ENCODE data around the gene CLDN15. TPM values are rescaled to one million over a fixed set of nuclear protein-coding genes. Genes with fewer than 3 reads are reported as not detected.

Gene CLDN15
- total RNA-seq, 5 donors from 2014 or later (not counting 1 experiment from before 2014, with no cell fraction given), result 23.1 to 47.7 (median 44.8) TPM

DNA sequence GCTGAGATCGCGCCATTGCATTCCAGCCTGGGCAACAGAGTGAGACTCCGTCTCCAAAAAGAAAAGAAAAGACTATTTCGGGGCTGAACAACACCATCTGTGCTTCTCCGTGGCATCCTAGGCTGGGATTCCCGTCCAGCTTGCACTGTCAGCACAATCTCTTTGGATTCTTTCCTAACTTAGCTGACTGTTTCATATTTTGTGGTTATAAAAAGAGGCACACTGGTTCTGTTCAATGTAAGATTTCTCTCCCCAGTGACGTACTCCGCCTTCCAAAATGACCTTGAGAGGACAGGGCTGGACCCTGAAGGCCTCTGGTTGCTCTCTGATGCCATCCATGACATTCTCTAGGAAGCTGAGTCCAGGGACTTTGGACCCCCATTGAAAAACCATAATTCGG, 10.9 kb downstream of the CLDN15 start:
- WGBS (ENCODE audit: insufficient coverage), result 96% methylated on average over 5 of the region's 9 CpGs
- peaks cover 25 to 42% of the 10 kb centered on the region in 2 donors for H3K36me3 ChIP-seq (ENCODE audit: control insufficient read depth in 2 of 2, extremely low read depth in 1 of 2, insufficient read depth in 1 of 2, low read length in 1 of 2)

DNA sequence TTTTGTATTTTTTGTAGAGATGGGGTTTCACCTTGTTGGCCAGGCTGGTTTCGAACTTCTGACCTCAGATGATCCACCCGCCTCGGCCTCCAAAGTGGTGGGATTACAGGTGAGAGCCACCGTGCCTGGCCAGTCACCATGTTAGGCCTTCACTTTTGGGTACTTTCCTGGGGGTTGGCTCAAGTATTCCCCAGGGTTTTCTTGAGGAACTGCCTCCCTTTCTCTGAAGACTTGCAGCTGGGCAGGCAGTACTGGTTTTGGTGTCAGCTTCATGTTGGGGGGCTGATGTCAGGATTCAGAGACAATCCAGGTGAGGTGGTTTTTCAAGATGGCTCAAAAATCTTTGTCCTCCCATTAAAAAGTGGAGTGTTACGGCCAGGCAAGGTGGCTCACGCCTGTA, 12.0 kb downstream of the CLDN15 start:
- H3K27ac Mint-ChIP-seq, result no peak overlapping the region
- H3K9me3 Mint-ChIP-seq, result no peaks in the 10 kb centered on the region
- no peak overlapping the region for H3K4me3 ChIP-seq (ENCODE audit: control insufficient read depth in 1 of 2, extremely low read depth in 1 of 2, low read length in 1 of 2)
- H3K4me3 Mint-ChIP-seq, result no peak overlapping the region
- H3K27ac ChIP-seq (ENCODE audit: low read length), result no peak overlapping the region
- peaks cover 34% of the 10 kb centered on the region for H3K36me3 Mint-ChIP-seq
- H3K4me1 ChIP-seq (ENCODE audit: control insufficient read depth in 1 of 2, extremely low read depth in 1 of 2, insufficient read depth in 2 of 2, low read length in 2 of 2), result peaks cover 0 to 13% of the 10 kb centered on the region in 2 experiments
- H3K9me3 ChIP-seq, result no peaks in the 10 kb centered on the region
- ATAC-seq (replicated peaks in 1 of 4), result no peak
- ChIA-PET POLR2A (no interaction called here), CTCF (interaction anchor here in 1 of 2 donors (1.7 kb wide), 1 partner anchor 8 kb away, joined by 5 read pairs; the partner anchor contains the start of gene PLOD3)
- no peak for DNase-seq
- WGBS (ENCODE audit: insufficient coverage), result 95% methylated on average over 4 of the region's 6 CpGs
- H3K4me1 Mint-ChIP-seq, result peaks cover 15 to 17% (median 15%) of the 10 kb centered on the region in 3 donors
- no peaks in the 10 kb centered on the region for H3K27me3 Mint-ChIP-seq
- no peaks in the 10 kb centered on the region for H3K27me3 ChIP-seq (replicated peaks in 1 of 2; ENCODE audit: control insufficient read depth in 2 of 2, extremely low read depth in 1 of 2, insufficient read depth in 2 of 2, low read length in 1 of 2)
- peaks cover 21 to 45% of the 10 kb centered on the region in 2 donors for H3K36me3 ChIP-seq (ENCODE audit: control insufficient read depth in 2 of 2, extremely low read depth in 1 of 2, insufficient read depth in 1 of 2, low read length in 1 of 2)

More for the DNA sequence above, 10.9 kb downstream of the CLDN15 start:
- DNase-seq, result no peak
- Histone ChIP-seq H3K27ac (ENCODE audit: low read length) (no peak overlapping the region), H3K4me1 (ENCODE audit: control insufficient read depth in 1 of 2, extremely low read depth in 1 of 2, insufficient read depth in 2 of 2, low read length in 2 of 2) (peaks cover 0 to 2% of the 10 kb centered on the region in 2 experiments), H3K9me3 (no peaks in the 10 kb centered on the region), H3K27me3 (replicated peaks in 1 of 2; ENCODE audit: control insufficient read depth in 2 of 2, extremely low read depth in 1 of 2, insufficient read depth in 2 of 2, low read length in 1 of 2) (no peaks in the 10 kb centered on the region), H3K4me3 (ENCODE audit: control insufficient read depth in 1 of 2, extremely low read depth in 1 of 2, low read length in 1 of 2) (no peak overlapping the region)
- no peaks in the 10 kb centered on the region for H3K9me3 Mint-ChIP-seq
- H3K27ac Mint-ChIP-seq, result no peak overlapping the region
- peaks cover 6 to 12% (median 11%) of the 10 kb centered on the region in 3 donors for H3K4me1 Mint-ChIP-seq
- no peaks in the 10 kb centered on the region for H3K27me3 Mint-ChIP-seq
- ChIA-PET CTCF (interaction anchor here in 1 of 2 donors (1.7 kb wide), 1 partner anchor 9 kb away, joined by 5 read pairs; the partner anchor contains the start of gene PLOD3), POLR2A (no interaction called here)
- H3K36me3 Mint-ChIP-seq, result peaks cover 32% of the 10 kb centered on the region
- ATAC-seq (replicated peaks in 1 of 4), result no peak
- H3K4me3 Mint-ChIP-seq, result no peak overlapping the region

DNA sequence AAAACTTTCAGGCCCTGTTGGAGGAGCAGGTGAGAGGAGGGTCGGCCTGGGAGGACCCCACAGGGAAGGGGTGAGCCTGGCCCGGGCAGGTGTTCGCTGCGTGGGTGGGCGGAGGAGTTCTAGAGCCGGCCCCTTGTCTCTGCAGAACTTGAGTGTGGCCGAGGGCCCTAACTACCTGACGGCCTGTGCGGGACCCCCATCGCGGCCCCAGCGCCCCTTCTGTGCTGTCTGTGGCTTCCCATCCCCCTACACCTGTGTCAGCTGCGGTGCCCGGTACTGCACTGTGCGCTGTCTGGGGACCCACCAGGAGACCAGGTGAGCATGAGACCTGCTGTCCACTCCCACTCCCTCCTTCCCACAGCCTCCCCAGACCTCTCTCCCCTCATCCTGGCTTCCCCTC, 14.1 kb downstream of the CLDN15 start:
- ChIA-PET CTCF (no interaction called here), POLR2A (no interaction called here)
- Histone ChIP-seq H3K4me3 (ENCODE audit: control insufficient read depth in 1 of 2, extremely low read depth in 1 of 2, low read length in 1 of 2) (no peak overlapping the region), H3K36me3 (ENCODE audit: control insufficient read depth in 2 of 2, extremely low read depth in 1 of 2, insufficient read depth in 1 of 2, low read length in 1 of 2) (peaks cover 20 to 42% of the 10 kb centered on the region in 2 donors), H3K27ac (ENCODE audit: low read length) (no peak overlapping the region), H3K27me3 (replicated peaks in 1 of 2; ENCODE audit: control insufficient read depth in 2 of 2, extremely low read depth in 1 of 2, insufficient read depth in 2 of 2, low read length in 1 of 2) (no peaks in the 10 kb centered on the region), H3K9me3 (no peaks in the 10 kb centered on the region), H3K4me1 (ENCODE audit: control insufficient read depth in 1 of 2, extremely low read depth in 1 of 2, insufficient read depth in 2 of 2, low read length in 2 of 2) (peaks cover 4 to 32% of the 10 kb centered on the region in 2 experiments)
- Mint-ChIP-seq H3K27ac (no peak overlapping the region), H3K9me3 (no peaks in the 10 kb centered on the region), H3K4me3 (no peak overlapping the region), H3K36me3 (peaks cover 30% of the 10 kb centered on the region), H3K4me1 (peaks cover 29 to 35% (median 34%) of the 10 kb centered on the region in 3 donors), H3K27me3 (no peaks in the 10 kb centered on the region)
- DNase-seq, result no peak
- no peak for ATAC-seq (replicated peaks in 1 of 4)
- WGBS (ENCODE audit: insufficient coverage), result 94% methylated on average over 13 of the region's 15 CpGs

DNA sequence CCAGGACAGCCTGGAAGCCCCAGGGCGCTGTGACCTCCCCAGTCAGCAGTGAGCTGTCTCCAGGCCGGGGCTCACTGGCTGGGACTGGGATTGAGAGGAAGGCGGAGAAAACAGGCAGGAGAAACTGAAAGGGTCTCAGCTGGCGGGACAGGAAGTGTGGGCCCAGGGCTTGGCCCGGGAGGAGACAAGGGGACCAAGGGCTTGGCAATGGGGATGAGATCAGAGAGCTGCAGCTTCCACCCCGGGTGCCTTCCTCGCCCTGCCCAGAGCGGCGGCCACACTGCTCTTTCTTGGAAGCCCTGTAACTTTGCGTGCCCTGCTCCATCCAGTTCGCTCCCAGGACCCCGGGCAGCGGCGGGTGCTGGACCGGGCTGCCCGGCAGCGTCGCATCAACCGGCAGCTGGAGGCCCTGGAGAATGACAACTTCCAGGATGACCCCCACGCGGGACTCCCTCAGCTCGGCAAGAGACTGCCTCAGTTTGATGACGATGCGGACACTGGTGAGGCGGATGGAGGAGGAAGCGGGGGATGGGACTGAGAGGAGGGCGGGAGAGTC, 15.2 kb downstream of the CLDN15 start:
- Mint-ChIP-seq H3K4me1 (peaks cover 37 to 43% (median 38%) of the 10 kb centered on the region in 3 donors), H3K9me3 (no peaks in the 10 kb centered on the region), H3K36me3 (peaks cover 30% of the 10 kb centered on the region), H3K27ac (no peak overlapping the region), H3K4me3 (no peak overlapping the region), H3K27me3 (no peaks in the 10 kb centered on the region)
- no peak for ATAC-seq (replicated peaks in 1 of 4)
- H3K27me3 ChIP-seq (replicated peaks in 1 of 2; ENCODE audit: control insufficient read depth in 2 of 2, extremely low read depth in 1 of 2, insufficient read depth in 2 of 2, low read length in 1 of 2), result no peaks in the 10 kb centered on the region
- 94% methylated on average over 16 of the region's 27 CpGs for WGBS (ENCODE audit: insufficient coverage)
- peaks cover 5 to 40% of the 10 kb centered on the region in 2 experiments for H3K4me1 ChIP-seq (ENCODE audit: control insufficient read depth in 1 of 2, extremely low read depth in 1 of 2, insufficient read depth in 2 of 2, low read length in 2 of 2)
- CTCF ChIA-PET, result no interaction called here
- DNase-seq, result no peak
- H3K9me3 ChIP-seq, result no peaks in the 10 kb centered on the region
- POLR2A ChIA-PET, result no interaction called here
- no peak overlapping the region for H3K4me3 ChIP-seq (ENCODE audit: control insufficient read depth in 1 of 2, extremely low read depth in 1 of 2, low read length in 1 of 2)
- H3K27ac ChIP-seq (ENCODE audit: low read length), result no peak overlapping the region
- peaks cover 20 to 35% of the 10 kb centered on the region in 2 donors for H3K36me3 ChIP-seq (ENCODE audit: control insufficient read depth in 2 of 2, extremely low read depth in 1 of 2, insufficient read depth in 1 of 2, low read length in 1 of 2)

DNA sequence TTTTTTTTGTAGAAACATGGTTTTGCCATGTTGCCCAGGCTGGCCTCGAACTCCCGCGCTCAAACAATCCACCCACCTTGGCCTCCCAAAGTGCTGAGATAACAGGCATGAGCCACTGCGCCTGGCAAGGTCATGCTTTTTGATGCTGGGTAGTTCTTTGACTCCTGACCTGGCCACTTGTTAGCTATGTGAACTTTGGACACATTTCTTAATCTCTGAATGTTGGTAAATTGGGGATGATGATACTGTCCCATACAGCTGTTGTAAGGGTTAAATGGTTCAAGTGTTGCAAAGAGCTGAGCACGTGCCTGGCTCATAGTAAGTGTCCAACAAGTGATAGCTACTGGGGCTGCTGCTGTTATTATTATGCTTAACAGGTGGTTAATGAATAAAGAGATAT, 17.3 kb downstream of the CLDN15 start:
- ChIA-PET POLR2A (interaction anchor here in 1 of 2 donors (0.6 kb wide), 1 partner anchor 1177 kb away, joined by 9 read pairs; no protein-coding TSS in a partner anchor), CTCF (interaction anchor here (0.6 to 4.6 kb wide), 5 partner anchors 19 to 739 kb away, joined by 3 to 39 read pairs (median 4); no protein-coding TSS in a partner anchor)
- Mint-ChIP-seq H3K9me3 (no peaks in the 10 kb centered on the region), H3K27ac (no peak overlapping the region), H3K36me3 (peaks cover 26% of the 10 kb centered on the region), H3K27me3 (no peaks in the 10 kb centered on the region), H3K4me1 (peaks cover 45 to 57% (median 51%) of the 10 kb centered on the region in 3 donors), H3K4me3 (peak overlapping the region in 2 of 3 donors; percentile 17 to 96)
- Histone ChIP-seq H3K9me3 (no peaks in the 10 kb centered on the region), H3K36me3 (ENCODE audit: control insufficient read depth in 2 of 2, extremely low read depth in 1 of 2, insufficient read depth in 1 of 2, low read length in 1 of 2) (peaks cover 15 to 30% of the 10 kb centered on the region in 2 donors), H3K27ac (ENCODE audit: low read length) (no peak overlapping the region), H3K4me3 (ENCODE audit: control insufficient read depth in 1 of 2, extremely low read depth in 1 of 2, low read length in 1 of 2) (no peak overlapping the region), H3K4me1 (ENCODE audit: control insufficient read depth in 1 of 2, extremely low read depth in 1 of 2, insufficient read depth in 2 of 2, low read length in 2 of 2) (peaks cover 7 to 56% of the 10 kb centered on the region in 2 experiments), H3K27me3 (replicated peaks in 1 of 2; ENCODE audit: control insufficient read depth in 2 of 2, extremely low read depth in 1 of 2, insufficient read depth in 2 of 2, low read length in 1 of 2) (no peaks in the 10 kb centered on the region)
- WGBS (ENCODE audit: insufficient coverage), result 100% methylated on average over 2 of the region's 5 CpGs
- ATAC-seq (replicated peaks in 1 of 4) (no peak), DNase-seq (no peak)

DNA sequence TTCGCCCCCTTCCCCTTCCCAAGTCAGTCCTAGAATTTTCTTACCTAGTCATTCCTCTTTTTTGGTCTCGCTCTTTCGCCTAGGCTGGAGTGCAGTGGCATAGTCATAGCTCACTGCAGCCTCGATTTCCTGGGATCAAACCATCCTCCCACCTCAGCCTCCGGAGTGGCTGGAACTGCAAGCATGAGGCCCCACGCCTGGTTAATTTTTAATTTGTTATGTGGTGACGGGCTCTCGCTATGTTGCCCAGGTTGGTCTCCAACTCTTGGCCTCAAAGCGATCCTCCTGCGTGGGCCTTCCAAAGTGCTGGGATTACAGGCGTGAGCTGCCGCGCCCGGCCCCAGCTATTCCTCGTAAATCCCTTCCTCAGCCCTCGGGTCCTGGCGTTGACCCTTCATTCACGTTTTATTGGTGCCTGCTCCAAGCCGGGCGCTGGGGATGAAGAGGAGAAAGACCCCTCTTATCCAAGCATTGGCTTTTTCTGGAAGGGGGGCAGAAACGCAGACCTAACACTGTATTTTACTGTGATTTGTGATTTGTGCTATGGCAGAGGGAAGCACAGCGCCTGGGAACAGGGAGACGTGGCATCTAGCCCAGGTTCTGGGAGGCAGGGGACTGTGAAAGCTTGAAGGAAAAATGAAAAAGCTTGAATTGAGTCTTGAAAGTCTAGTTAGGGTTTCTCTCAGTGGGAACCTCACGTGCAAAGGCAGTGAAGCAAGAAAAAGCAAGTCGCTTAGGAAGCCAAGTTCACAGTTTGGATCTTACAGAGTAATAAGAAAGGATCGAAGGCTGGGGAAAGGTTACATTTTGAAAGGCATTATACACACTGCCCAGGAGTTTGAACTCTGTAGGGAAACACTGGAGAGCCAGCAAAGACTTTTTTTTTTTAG, 19.1 kb downstream of the CLDN15 start:
- H3K36me3 Mint-ChIP-seq, result peaks cover 12% of the 10 kb centered on the region
- ChIA-PET CTCF (interaction anchor here (0.5 to 4.6 kb wide), 14 partner anchors 14 to 513 kb away, joined by 3 to 39 read pairs (median 6); partner anchors contain the start of gene FIS1 (in 1 of the 2)), POLR2A (interaction anchor here in 1 of 2 donors (0.6 to 1.8 kb wide), 7 partner anchors 26 to 103 kb away, joined by 3 to 11 read pairs (median 3); partner anchors contain the start of genes FIS1, IFT22 and VGF)
- Histone ChIP-seq H3K27ac (ENCODE audit: low read length) (peak overlapping the region; percentile 40), H3K36me3 (ENCODE audit: control insufficient read depth in 2 of 2, extremely low read depth in 1 of 2, insufficient read depth in 1 of 2, low read length in 1 of 2) (peaks cover 10 to 18% of the 10 kb centered on the region in 2 donors), H3K27me3 (replicated peaks in 1 of 2; ENCODE audit: control insufficient read depth in 2 of 2, extremely low read depth in 1 of 2, insufficient read depth in 2 of 2, low read length in 1 of 2) (no peaks in the 10 kb centered on the region), H3K4me3 (ENCODE audit: control insufficient read depth in 1 of 2, extremely low read depth in 1 of 2, low read length in 1 of 2) (peak overlapping the region; percentile 88 to 95), H3K4me1 (ENCODE audit: control insufficient read depth in 1 of 2, extremely low read depth in 1 of 2, insufficient read depth in 2 of 2, low read length in 2 of 2) (peaks cover 7 to 56% of the 10 kb centered on the region in 2 experiments), H3K9me3 (no peaks in the 10 kb centered on the region)
- no peaks in the 10 kb centered on the region for H3K27me3 Mint-ChIP-seq
- H3K4me1 Mint-ChIP-seq, result peaks cover 45 to 57% (median 51%) of the 10 kb centered on the region in 3 donors
- H3K4me3 Mint-ChIP-seq, result peak overlapping the region; percentile 90 to 96 (median 95)
- ATAC-seq (replicated peaks in 1 of 4) (no peak), DNase-seq (no peak)
- no peaks in the 10 kb centered on the region for H3K9me3 Mint-ChIP-seq
- peak overlapping the region; percentile 81 to 86 for H3K27ac Mint-ChIP-seq
- 15% methylated on average over 5 of the region's 26 CpGs for WGBS (ENCODE audit: insufficient coverage)

Measured in T-cell (primary cell).